HG03097 (cell line): ENCODE results near the gene EEA1.

ENCODE experiments used
- ATAC-seq: cut with Tn5 transposase; IDR thresholded peaks from one replicate; pipeline ENCODE4 v1.9.1; 2021; ENCODE audit not compliant: unreplicated experiment, low FRiP score

The EEA1 gene

DNA sequence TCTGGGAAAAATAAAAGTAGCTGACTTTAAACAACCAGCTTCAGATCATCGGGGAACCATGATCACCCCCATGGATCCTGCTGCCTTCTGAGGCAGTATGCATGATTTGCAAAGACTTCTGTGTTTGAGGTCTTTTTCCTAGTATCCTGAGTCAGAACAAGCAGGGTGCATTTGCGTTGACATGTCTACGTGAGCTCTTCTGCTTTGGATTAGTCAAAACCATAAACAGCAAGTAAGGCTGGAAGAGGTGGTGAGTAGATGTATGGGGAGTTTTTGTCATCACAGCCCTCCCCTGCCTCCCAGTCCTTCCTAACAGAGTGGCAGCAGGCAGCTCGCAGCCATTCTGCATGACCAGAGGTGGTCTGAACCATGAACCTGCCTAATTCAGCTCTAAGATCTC, 202.2 kb downstream of the EEA1 start:
- no peak for ATAC-seq

DNA sequence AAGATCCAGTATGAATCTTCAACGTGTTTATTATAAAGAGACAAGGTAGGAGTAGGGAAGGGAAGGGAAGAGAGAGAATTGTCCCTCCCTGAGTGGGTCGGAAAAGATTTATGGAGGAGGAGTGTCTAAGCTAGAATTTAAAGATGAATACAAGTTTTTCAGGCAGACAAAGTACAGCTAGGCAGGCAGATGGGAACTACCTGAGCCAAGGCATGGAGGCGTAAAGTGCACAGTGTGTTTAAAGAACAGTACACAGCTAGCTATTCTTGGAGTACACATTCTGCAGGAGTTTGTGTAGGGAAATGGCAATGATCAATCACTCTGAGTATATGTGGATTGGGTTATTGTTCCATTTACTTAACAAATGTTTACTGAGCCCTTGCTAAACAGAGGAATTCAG, 206.2 kb downstream of the EEA1 start:
- ATAC-seq, result no peak

DNA sequence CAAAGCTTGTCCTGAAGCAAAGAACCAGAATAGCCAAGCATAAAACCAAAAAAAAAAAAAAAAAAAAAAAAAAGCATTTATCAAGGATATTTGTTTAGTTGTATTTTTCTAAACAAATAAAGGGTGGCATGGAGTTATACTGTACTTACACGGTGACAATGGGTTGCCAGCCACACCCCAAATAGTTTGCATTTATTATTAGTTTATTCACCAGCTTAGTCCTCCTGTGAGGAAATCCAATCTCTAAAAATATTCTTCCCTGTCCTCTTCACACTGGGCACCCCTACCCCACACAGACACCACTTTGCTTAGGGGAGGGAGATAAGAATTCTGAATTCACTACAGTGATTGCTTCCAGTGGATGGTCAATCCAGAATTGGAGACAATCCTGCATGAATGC, 207.4 kb downstream of the EEA1 start:
- ATAC-seq, result no peak

DNA sequence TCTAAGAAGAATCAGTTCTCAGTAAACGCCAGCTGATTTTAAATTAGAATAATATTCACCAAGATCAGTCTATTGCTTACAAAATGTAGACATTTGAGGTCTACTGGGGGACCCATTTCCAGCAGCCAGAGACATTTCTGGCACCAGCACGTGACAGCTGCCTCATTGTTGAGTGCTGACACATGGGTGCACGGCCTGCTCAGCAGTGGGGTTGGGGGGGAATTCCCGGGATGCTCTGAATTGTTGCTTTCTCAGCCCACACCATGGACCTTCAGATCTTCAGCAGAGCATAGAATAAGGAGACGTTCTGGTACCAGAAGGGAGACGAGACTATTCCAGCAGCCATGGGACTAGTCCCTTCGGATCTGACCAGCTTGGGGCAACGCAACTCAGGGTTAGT, 208.0 kb downstream of the EEA1 start:
- no peak for ATAC-seq
